ENCODE measurements around the gene HYDIN.
"Not testable (repeated sequence)": the region's sequence is repeated elsewhere in the genome, so short reads cannot be mapped to it uniquely, and the experiment has no call there.

Gene HYDIN

GRCh38 chr16:70984675-70985074 is 245.8 kb downstream of the HYDIN start:
- DNase-seq: not testable (repeated sequence)

GRCh38 chr16:70968332-70968731 is 262.2 kb downstream of the HYDIN start:
- DNase-seq: not testable (repeated sequence)

GRCh38 chr16:70960169-70960568 is 270.4 kb downstream of the HYDIN start:
- not testable (repeated sequence) for DNase-seq

GRCh38 chr16:70954922-70955321 is 275.6 kb downstream of the HYDIN start:
- not testable (repeated sequence) for DNase-seq

DNA sequence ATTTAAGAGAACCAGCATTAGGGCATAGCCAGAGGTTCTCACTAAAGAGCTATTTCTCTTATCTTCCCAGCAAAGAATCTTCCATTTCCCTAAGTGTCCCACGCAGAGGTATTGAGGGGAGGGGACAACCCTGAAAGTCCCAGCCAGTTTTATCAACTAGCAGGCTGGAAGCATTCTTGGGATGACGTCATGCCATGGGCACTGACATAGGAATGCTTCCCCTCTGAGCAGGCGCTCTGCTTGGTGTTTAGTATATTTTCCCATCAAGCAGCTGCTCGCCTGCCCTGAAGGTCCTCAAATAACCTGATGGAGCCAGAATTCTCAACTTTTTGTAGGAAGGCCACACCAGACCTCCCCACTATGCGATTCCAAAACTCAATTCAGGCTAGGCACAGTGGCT is 276.7 kb downstream of the HYDIN start:
- not testable (repeated sequence) for DNase-seq

- not testable (repeated sequence) for DNase-seq
Observed at GRCh38 chr16:70943551-70943950, 287.0 kb downstream of the HYDIN start.

DNA sequence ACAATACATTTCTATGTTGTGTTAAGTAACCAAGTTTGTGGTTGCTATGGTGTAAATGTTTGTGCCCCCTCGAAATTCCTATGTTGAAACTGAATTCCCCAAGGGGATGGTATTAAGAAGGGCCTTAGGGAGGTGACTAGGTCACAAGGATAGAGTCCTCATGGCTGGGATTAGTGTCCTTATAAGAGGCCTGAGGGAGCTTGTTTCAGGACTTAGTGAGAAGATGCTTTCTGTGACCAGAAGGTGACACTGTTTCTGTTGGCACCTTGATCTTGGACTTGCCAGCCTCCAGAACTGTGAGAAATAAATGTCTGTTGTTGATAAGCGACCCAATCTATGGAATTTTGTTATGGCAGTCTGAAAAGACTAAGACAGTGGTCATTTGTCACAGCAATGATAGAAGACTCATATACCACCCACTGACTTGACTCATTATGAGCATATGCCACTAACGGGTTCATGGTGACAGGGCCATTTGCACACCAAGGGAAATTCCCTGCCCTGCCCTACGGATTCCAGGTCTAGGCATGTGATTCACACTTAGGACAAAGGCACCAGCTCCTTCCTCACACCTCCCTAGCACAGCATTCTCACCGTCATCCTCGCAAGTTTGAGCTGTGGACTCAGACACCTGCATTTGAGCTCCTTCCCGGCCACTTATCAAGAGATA is 290.7 kb downstream of the HYDIN start:
- DNase-seq: not testable (repeated sequence)

DNA sequence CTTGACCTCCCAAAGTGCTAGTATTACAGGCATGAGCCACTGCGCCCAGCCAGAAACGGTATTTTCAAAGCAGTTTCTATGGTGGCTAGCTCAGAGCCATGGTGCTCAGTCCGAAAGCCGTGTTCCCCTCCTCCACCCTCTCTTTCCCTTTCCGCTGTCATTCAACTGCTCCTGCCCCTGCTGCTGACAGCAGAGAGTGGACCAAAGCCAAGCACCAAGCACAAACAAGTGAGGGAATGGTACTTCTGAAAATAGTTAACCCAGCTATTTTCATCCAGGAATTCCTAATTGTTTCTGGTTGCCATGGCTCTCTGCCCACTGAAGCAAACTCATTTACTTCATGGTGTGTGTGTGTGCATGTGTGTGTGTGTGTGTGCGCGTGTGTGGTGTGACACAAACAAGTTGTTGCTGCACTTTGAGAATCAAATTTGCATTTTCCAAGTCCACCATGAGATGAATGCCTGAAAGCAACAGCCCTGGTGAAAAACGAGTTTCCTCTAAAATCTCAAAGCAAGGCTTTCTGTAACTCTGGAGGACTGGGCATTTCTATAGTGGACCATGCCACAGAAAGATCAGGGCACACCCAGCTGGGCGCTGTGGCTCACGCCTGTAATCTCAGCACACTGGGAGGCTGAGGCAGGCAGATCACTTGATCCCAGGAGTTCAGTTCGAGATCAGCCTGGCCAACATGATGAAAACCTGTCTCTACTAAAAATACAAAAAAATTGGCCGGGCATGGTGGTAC is 293.6 kb downstream of the HYDIN start:
- DNase-seq: not testable (repeated sequence)

- DNase-seq: not testable (repeated sequence)
Observed at GRCh38 chr16:70935325-70935724, 295.2 kb downstream of the HYDIN start.

- not testable (repeated sequence) for DNase-seq
Observed at GRCh38 chr16:70933746-70934145, 296.8 kb downstream of the HYDIN start.

DNA sequence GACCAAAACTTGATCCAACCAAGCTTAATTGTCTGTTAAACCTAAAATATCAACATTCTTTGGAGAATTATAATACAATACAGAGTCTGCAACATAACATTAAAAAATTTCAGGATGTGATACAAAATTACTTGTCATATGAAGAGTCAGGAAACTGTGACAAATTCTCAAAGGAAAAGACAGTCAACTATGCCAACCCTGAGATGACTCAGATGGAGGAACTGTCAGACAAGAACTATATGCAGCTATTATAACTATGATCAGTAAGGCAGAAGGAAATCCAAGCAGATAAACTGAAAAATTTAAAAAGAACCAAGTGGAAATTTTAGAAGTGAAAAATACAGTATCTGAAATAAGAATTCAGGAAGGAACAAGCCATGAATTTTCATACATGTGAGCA is 299.8 kb downstream of the HYDIN start:
- DNase-seq: not testable (repeated sequence)

DNA sequence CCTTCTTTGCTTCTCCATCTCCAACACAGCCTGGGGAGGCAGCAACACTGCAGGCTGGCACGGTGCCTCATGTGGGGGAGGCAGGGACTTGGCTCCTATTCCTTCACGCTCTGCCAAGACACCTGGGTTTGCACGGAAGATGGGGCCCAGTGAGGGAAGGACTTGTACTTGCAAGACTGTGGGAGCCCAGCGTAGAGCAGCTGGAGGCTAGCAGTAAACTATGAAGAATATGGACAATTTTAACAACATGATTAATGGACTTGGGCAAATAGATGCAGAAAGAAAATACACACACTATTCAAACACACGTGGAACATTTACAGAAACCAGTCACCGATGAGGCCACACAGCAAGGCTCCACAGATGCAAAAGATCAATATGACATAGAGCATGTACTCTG is 308.4 kb downstream of the HYDIN start:
- DNase-seq: not testable (repeated sequence)

GRCh38 chr16:70920661-70921060 is 309.9 kb downstream of the HYDIN start:
- not testable (repeated sequence) for DNase-seq

GRCh38 chr16:70888208-70888607 is 342.3 kb downstream of the HYDIN start:
- not testable (repeated sequence) for DNase-seq

GRCh38 chr16:70884652-70885051 is 345.9 kb downstream of the HYDIN start:
- not testable (repeated sequence) for DNase-seq

DNA sequence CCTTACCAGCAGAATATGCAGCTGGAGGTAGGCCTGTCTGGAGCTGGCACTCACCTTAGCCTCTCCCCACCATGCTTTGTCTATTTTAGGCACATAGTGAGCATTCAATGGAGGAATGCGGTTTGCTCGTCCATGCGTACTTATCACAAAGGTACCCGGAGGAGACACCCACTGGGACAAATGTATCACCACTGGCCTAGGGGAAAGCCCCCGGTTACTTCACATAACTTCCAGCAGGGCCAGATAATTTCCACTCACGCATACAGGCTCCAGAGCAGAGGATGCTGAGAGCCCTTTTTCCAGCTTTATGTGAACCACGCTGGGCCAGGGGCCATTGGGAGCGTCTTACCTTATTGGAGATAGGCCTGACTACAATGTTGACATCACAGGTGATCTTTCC is 348.2 kb downstream of the HYDIN start:
- DNase-seq: not testable (repeated sequence)

GRCh38 chr16:70877895-70878294 is 352.6 kb downstream of the HYDIN start:
- DNase-seq: not testable (repeated sequence)

GRCh38 chr16:70876442-70876841 is 354.1 kb downstream of the HYDIN start:
- not testable (repeated sequence) for DNase-seq

GRCh38 chr16:70864698-70865097 is 365.8 kb downstream of the HYDIN start:
- not testable (repeated sequence) for DNase-seq

DNA sequence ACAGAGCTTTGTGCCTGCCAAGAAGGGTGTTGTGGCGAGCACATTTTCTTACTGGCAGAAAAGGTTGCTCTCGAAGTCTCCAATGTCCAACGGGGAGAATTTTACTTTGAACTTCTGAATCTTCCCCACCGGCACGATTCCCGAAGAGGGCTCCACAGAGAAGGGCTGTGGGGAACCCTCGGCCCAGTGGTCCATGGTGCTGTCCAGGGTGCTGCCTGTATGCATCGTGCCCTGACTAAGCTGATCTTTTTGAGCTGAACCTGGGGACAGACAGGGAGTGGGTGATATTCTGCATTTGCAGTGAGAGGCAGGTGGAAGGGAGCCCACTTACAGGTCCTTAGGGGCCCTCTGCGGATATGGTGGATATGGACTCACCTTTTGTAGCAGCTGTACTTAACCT is 368.5 kb downstream of the HYDIN start:
- DNase-seq: not testable (repeated sequence)

DNA sequence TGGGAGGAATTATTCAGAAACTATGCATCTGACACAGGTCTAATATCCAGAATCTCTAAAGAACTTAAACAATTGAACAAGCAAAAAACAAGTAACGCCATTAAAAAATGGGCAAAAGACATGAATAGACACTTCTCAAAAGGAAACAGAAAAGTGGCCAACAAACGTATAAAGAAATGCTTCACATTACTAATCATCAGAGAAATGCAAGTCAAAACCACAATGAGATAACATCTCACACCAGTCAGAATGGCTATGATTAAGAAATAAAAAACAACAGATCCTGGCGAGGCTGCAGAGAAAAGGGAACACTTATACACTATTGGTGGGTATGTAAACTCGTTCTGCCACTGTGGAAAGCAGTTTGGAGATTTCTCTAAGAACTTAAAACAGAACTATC is 379.2 kb downstream of the HYDIN start:
- not testable (repeated sequence) for DNase-seq

DNA sequence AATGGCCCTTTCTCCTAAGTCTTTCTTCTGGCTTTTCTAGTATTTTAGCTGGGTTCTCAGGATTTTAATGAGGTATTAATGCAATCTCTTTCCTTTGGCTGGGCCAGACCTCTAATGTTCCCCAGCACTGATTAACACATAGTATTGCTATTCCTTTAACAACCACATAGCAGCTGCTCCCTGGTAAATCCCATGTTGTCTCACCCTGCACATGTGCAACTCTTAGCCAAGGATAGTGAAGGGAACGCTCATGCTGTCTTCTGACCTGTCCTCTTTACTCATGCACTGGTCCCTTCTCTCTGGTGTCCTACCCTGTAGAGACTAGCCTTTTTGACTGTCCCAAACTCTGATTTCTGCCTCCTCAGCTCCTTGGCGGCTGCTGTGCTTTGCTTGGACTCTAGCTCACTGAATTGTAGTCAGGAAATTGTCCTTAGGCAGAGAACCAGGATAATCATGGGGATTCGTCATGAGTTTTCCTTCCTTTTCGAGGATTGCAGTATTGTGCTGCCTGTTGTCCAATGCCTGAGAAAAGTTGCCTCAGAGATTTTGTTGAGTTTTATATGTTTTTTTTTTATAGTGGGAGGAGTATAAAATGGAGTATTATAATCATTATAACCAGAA is 406.9 kb downstream of the HYDIN start:
- not testable (repeated sequence) for DNase-seq

DNA sequence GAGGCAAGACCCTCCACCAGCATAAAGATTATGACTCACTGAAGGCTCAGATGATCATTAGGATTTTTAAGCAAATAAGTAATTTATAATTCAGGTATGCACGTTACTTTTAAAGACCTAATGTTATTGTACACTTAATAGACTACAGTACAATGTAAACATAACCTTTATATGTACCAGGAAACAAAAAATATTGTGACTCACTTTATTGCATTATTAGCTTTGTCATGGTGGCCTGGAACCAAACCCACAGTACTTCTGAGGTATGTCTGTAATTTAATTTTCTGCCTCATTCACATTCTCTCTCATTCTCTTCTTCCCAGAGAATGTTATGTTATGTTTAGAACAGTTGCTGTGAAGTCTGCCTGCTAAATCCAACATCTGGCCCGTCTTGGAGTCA is 407.8 kb downstream of the HYDIN start:
- DNase-seq: not testable (repeated sequence)

DNA sequence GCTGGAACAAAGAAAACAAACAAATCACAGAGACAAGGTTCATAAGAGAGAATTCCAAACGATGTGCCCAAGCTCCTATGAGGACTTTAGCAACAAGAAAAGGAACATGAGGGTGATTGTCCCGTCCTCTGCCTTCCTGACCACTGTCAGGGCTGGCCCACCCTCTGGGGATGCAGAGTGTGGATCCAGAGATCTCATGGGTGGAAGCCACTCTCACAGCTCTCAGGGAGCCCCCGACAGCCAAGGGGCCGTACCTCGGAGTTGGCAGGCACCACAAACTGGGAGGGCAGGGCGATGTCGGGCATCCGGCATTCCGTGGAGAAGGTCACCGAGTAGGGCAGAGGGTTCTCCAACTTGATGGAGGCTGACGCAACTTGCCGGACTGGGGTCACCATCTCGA is 412.4 kb downstream of the HYDIN start:
- not testable (repeated sequence) for DNase-seq
